Left lung (tissue), 10 donors: ENCODE measurements around the gene FGD3. TPM values are rescaled to one million over a fixed set of nuclear protein-coding genes. Genes with fewer than 3 reads are reported as not detected.

Experiments
- ATAC-seq: fragments of 200-7000 bp; cut with Tn5 transposase; one replicate; pipeline ENCODE4 v1.9.1; 2020; ENCODE audit warnings: moderate library complexity
- DNase-seq, 4 donors: peaks; one replicate each; pipeline ENCODE4 v3.0.0-alpha.2; 2013 to 2020
- H3K27ac ChIP-seq, 2 donors: fragments of 200-600 bp; sonication (generic) in 1 of 2; one replicate each; pipeline versions ENCODE4 v1.5.0 to v1.8.0; 2020 to 2021
- H3K27me3 ChIP-seq, 2 donors: fragments of 200-600 bp; sonication (generic) in 1 of 2; one replicate each; pipeline versions ENCODE4 v1.5.0 to v1.8.0; 2020 to 2021
- H3K36me3 ChIP-seq, 2 donors: fragments of 200-600 bp; sonication (generic) in 1 of 2; one replicate each; pipeline versions ENCODE4 v1.5.0 to v1.8.0; 2020 to 2021
- H3K4me1 ChIP-seq, 2 donors: fragments of 200-600 bp; one replicate each; pipeline ENCODE4 v1.8.0; 2021
- H3K4me3 ChIP-seq, 2 donors: fragments of 200-600 bp; sonication (generic) in 1 of 2; one replicate each; pipeline versions ENCODE4 v1.5.0 to v1.8.0; 2020 to 2021; ENCODE audit warnings: mild to moderate bottlenecking in 1 of 2
- H3K9me3 ChIP-seq, 2 donors: fragments of 200-600 bp; sonication (generic) in 1 of 2; one replicate each; pipeline versions ENCODE4 v1.5.0 to v1.8.0; 2020 to 2021
- CTCF ChIP-seq, 2 donors: fragments of 200-600 bp; sonication (generic) in 1 of 2; IDR thresholded peaks; one replicate each; pipeline versions ENCODE4 v1.5.0 to v1.8.0; 2021; ENCODE audit warnings: antibody characterized with exemption in 2 of 2
- intact Hi-C, 2 donors: fragments of 100-400 bp; cut with DNase I; formaldehyde crosslinking; loops; one replicate each; pipeline versions ENCODE4 v1.11.2 to v1.14.2; 2022
- polyA plus RNA-seq, 6 donors: library from polyadenylated mRNA; unstranded; fragments of 120-200 nt; gene quantifications; one replicate each; pipeline ENCODE4 v1.2.1, GENCODE V29; 2013; ENCODE audit not compliant: insufficient read length in 6 of 6
- total RNA-seq, 2 donors: library from RNA; stranded (reverse); fragmentation: NEBNext Ultra II Directional; extraction: Animal tissue kit (Norgen Biotek cat#: 25700); gene quantifications; one replicate each; pipeline ENCODE4 v1.2.1, GENCODE V29; 2021
- donor health status: DM: no; HTN: yes; CAD: no.
- donor health status: DM: no; HTN: no; CAD: no.

FGD3 gene
- total and polyA plus RNA-seq, 8 donors = 4.2 to 29.9 (median 7.8) TPM

GRCh38 chr9:93025736-93026135 is 78.4 kb downstream of the FGD3 start:
- Histone ChIP-seq H3K9me3 (no peaks in the 10 kb centered on the region), H3K4me3 (no peak overlapping the region), H3K27me3 (no peaks in the 10 kb centered on the region), H3K27ac (peak overlapping the region in 1 of 2 donors; percentile 75), H3K4me1 (peaks cover 0 to 48% of the 10 kb centered on the region in 2 donors), H3K36me3 (peaks cover 0 to 61% of the 10 kb centered on the region in 2 donors)
- no peak for TF ChIP-seq CTCF (IDR thresholded peaks at IDR 0.05)
- intact Hi-C loops = no loop called here
- DNase-seq = peak in 1 of 4 donors; percentile 78
- ATAC-seq = no peak

GRCh38 chr9:93026640-93027039 is 79.3 kb downstream of the FGD3 start:
- Histone ChIP-seq H3K27ac (no peak overlapping the region), H3K4me3 (no peak overlapping the region), H3K36me3 (peaks cover 0 to 60% of the 10 kb centered on the region in 2 donors), H3K27me3 (no peaks in the 10 kb centered on the region), H3K4me1 (peaks cover 0 to 55% of the 10 kb centered on the region in 2 donors), H3K9me3 (no peaks in the 10 kb centered on the region)
- peak in 1 of 4 donors; percentile 79 for DNase-seq
- intact Hi-C loops = no loop called here
- no peak for TF ChIP-seq CTCF (IDR thresholded peaks at IDR 0.05)
- no peak for ATAC-seq

GRCh38 chr9:93027750-93028149 is 80.4 kb downstream of the FGD3 start:
- Histone ChIP-seq H3K36me3 (peaks cover 0 to 60% of the 10 kb centered on the region in 2 donors), H3K4me3 (no peak overlapping the region), H3K9me3 (no peaks in the 10 kb centered on the region), H3K27me3 (no peaks in the 10 kb centered on the region), H3K4me1 (peaks cover 0 to 66% of the 10 kb centered on the region in 2 donors), H3K27ac (peak overlapping the region in 1 of 2 donors; percentile 80)
- no peak for TF ChIP-seq CTCF (IDR thresholded peaks at IDR 0.05)
- intact Hi-C loops = no loop called here
- DNase-seq (peak in 1 of 4 donors; percentile 32), ATAC-seq (no peak)

- H3K9me3 ChIP-seq = no peaks in the 10 kb centered on the region
- no peak for TF ChIP-seq CTCF (IDR thresholded peaks at IDR 0.05)
- peak overlapping the region in 1 of 2 donors; percentile 80 for H3K27ac ChIP-seq
- ATAC-seq = peak; percentile 32
- no peaks in the 10 kb centered on the region for H3K27me3 ChIP-seq
- intact Hi-C loops = no loop called here
- H3K4me1 ChIP-seq = peaks cover 0 to 73% of the 10 kb centered on the region in 2 donors
- DNase-seq = peak in 1 of 4 donors; percentile 13
- H3K4me3 ChIP-seq = no peak overlapping the region
- H3K36me3 ChIP-seq = peaks cover 0 to 55% of the 10 kb centered on the region in 2 donors
These were observed 81.2 kb downstream of the FGD3 start for GRCh38 chr9:93028448-93029006.

GRCh38 chr9:93030642-93031628 is 83.6 kb downstream of the FGD3 start:
- intact Hi-C loops = no loop called here
- no peak for ATAC-seq
- TF ChIP-seq CTCF (IDR thresholded peaks at IDR 0.05) = no peak

More at GRCh38 chr9:93030642-93031628, 83.6 kb downstream of the FGD3 start:
- peak in 1 of 4 donors; percentile 6 for DNase-seq
- Histone ChIP-seq H3K27me3 (no peaks in the 10 kb centered on the region), H3K36me3 (peaks cover 0 to 61% of the 10 kb centered on the region in 2 donors), H3K4me3 (no peak overlapping the region), H3K9me3 (no peaks in the 10 kb centered on the region), H3K4me1 (peaks cover 0 to 56% of the 10 kb centered on the region in 2 donors), H3K27ac (peak overlapping the region in 1 of 2 donors; percentile 64)
